Testis (tissue), 2 donors: Measurements from ENCODE around the gene KLHL40.

Source experiments
- CTCF ChIP-seq, 3 experiments: fragments of 450-650 bp in 2 of 3; fragments of 200-600 bp in 1 of 3; sonication (generic) in 1 of 3; IDR thresholded peaks; one replicate each; pipeline ENCODE4 v1.5.1; 2016 to 2019; ENCODE audit warnings: antibody characterized with exemption in 3 of 3, mild to moderate bottlenecking in 2 of 3, moderate library complexity in 1 of 3
- POLR2A ChIP-seq: fragments of 450-650 bp; IDR thresholded peaks from one replicate; pipeline ENCODE4 v1.6.1; 2017; ENCODE audit warnings: antibody characterized with exemption, mild to moderate bottlenecking, moderate library complexity

GRCh38 chr3:42698911-42699230, 13.5 kb downstream of the KLHL40 start:
- TF ChIP-seq CTCF (IDR thresholded peaks at IDR 0.05) (no peak), POLR2A (no peak)
